M059J (cell line): ENCODE data around the gene STRBP. TPM values are rescaled to one million over a fixed set of nuclear protein-coding genes. Genes with fewer than 3 reads are reported as not detected.

Experiments
- total RNA-seq: library from RNA; depleted of rRNA; stranded (reverse); fragments of >200 nt; shearing (Covaris generic); gene quantifications from 2 replicates; pipeline ENCODE4 v1.2.3, GENCODE V29; 2014; rRNA removed

STRBP gene
- total RNA-seq, 1 experiment from 2014 or later = 17.9 TPM

Other genes with a start within 250 kb of the STRBP start
- not detected in 2 replicates for gene GPR21, start 234.9 kb downstream of the STRBP start, total RNA-seq
- gene CRB2, start 87.6 kb upstream of the STRBP start, total RNA-seq = not detected in 2 replicates